Body of pancreas (tissue), 4 donors: Measurements from ENCODE around the gene BRAT1.

Experiments used
- CTCF ChIP-seq, 7 experiments: fragments of 450-650 bp in 4 of 7; fragments of 200-600 bp in 3 of 7; sonication (generic) in 3 of 7; IDR thresholded peaks; one replicate each; pipeline ENCODE4 v1.5.1; 2016 to 2019; ENCODE audit warnings: antibody characterized with exemption in 7 of 7
- POLR2A ChIP-seq, 3 donors: fragments of 450-650 bp; IDR thresholded peaks; one replicate each; pipeline ENCODE4 v1.6.1; 2016; ENCODE audit warnings: antibody characterized with exemption in 3 of 3, mild to moderate bottlenecking in 2 of 3

- TF ChIP-seq CTCF (IDR thresholded peaks at IDR 0.05): no peak
- TF ChIP-seq POLR2A (IDR thresholded peaks at IDR 0.05): no peak
These were observed 31.8 kb downstream of the BRAT1 start for GRCh38 chr7:2523461-2523936.
